H9 (cell line): ENCODE measurements around the gene ARF4. TPM values are rescaled to one million over a fixed set of nuclear protein-coding genes. Genes with fewer than 3 reads are reported as not detected.

Source experiments
- DNase-seq: peaks from one replicate; pipeline ENCODE4 v3.0.0-alpha.2; 2017
- H2AFZ ChIP-seq: one replicate; pipeline ENCODE4 v1.6.1; 2013; ENCODE audit warnings: mild to moderate bottlenecking, low read length, control low read depth, moderate library complexity
- H2AK5ac ChIP-seq: 2 replicates; pipeline ENCODE4 v1.6.1; 2013; ENCODE audit warnings: low read length, control low read depth, mixed read lengths; ENCODE audit not compliant: insufficient read length
- H2BK120ac ChIP-seq: one replicate; pipeline ENCODE4 v1.6.1; 2013; ENCODE audit warnings: low read depth, mild to moderate bottlenecking, low read length, control low read depth, inconsistent platforms; ENCODE audit not compliant: poor library complexity, severe bottlenecking
- H2BK12ac ChIP-seq: 2 replicates; pipeline ENCODE4 v1.6.1; 2013; ENCODE audit warnings: low read length, control low read depth, mixed read lengths, low read depth; ENCODE audit not compliant: insufficient read length
- H2BK15ac ChIP-seq: 2 replicates; pipeline ENCODE4 v1.6.1; 2013; ENCODE audit warnings: low read depth, low read length, control low read depth
- H2BK20ac ChIP-seq: one replicate; pipeline ENCODE4 v1.6.1; 2013; ENCODE audit warnings: low read depth, mild to moderate bottlenecking, low read length, control low read depth, inconsistent platforms; ENCODE audit not compliant: poor library complexity, severe bottlenecking
- H2BK5ac ChIP-seq: 2 replicates; pipeline ENCODE4 v1.6.1; 2013; ENCODE audit warnings: low read length, control low read depth, mixed read lengths; ENCODE audit not compliant: insufficient read length
- H3K14ac ChIP-seq: 2 replicates; pipeline ENCODE4 v1.6.1; 2013; ENCODE audit warnings: low read length, control low read depth; ENCODE audit not compliant: insufficient read depth
- H3K18ac ChIP-seq: 2 replicates; pipeline ENCODE4 v1.6.1; 2013; ENCODE audit warnings: low read depth, mild to moderate bottlenecking, mixed read lengths, low read length, control low read depth; ENCODE audit not compliant: insufficient read length
- H3K23ac ChIP-seq: 2 replicates; pipeline ENCODE4 v1.6.1; 2013; ENCODE audit warnings: low read length, control low read depth, mixed read lengths, low read depth; ENCODE audit not compliant: insufficient read length
- H3K23me2 ChIP-seq: 2 replicates; pipeline ENCODE4 v1.6.1; 2013; ENCODE audit warnings: low read depth, mild to moderate bottlenecking, mixed read lengths, low read length, control low read depth; ENCODE audit not compliant: insufficient read length, poor library complexity, severe bottlenecking
- H3K27ac ChIP-seq: 2 replicates; pipeline ENCODE4 v1.5.1; 2013; ENCODE audit warnings: low read length, control low read depth, mixed read lengths, low read depth; ENCODE audit not compliant: insufficient read length
- H3K27me3 ChIP-seq: 2 replicates; pipeline ENCODE4 v1.6.1; 2013; ENCODE audit warnings: low read length, control low read depth, inconsistent platforms; ENCODE audit not compliant: insufficient read depth
- H3K4ac ChIP-seq: 2 replicates; pipeline ENCODE4 v1.6.1; 2013; ENCODE audit warnings: low read depth, mild to moderate bottlenecking, control low read depth, inconsistent platforms, low read length, moderate library complexity
- H3K4me1 ChIP-seq: 2 replicates; pipeline ENCODE4 v1.6.1; 2013; ENCODE audit warnings: low read length, control low read depth, inconsistent platforms; ENCODE audit not compliant: insufficient read depth
- H3K4me2 ChIP-seq: 2 replicates; pipeline ENCODE4 v1.6.1; 2013; ENCODE audit warnings: low read length, control low read depth, mixed read lengths; ENCODE audit not compliant: insufficient read length, insufficient read depth
- H3K56ac ChIP-seq: 2 replicates; pipeline ENCODE4 v1.6.1; 2013; ENCODE audit warnings: low read depth, mild to moderate bottlenecking, mixed read lengths, low read length, control low read depth; ENCODE audit not compliant: insufficient read length
- H3K79me1 ChIP-seq: 2 replicates; pipeline ENCODE4 v1.6.1; 2013; ENCODE audit warnings: low read depth, mild to moderate bottlenecking, moderate library complexity, low read length, control low read depth, inconsistent platforms; ENCODE audit not compliant: insufficient read depth, poor library complexity, severe bottlenecking
- H3K79me2 ChIP-seq: 2 replicates; pipeline ENCODE4 v1.6.1; 2013; ENCODE audit warnings: low read length, control low read depth, inconsistent platforms; ENCODE audit not compliant: insufficient read depth
- H3K9ac ChIP-seq: 2 replicates; pipeline ENCODE4 v1.6.1; 2013; ENCODE audit warnings: low read length, control low read depth, mixed read lengths; ENCODE audit not compliant: insufficient read length; ENCODE audit errors: extremely low read depth
- H3K9me3 ChIP-seq: one replicate; pipeline ENCODE4 v1.6.1; 2013; ENCODE audit warnings: low read depth, low read length, inconsistent platforms; ENCODE audit not compliant: control insufficient read depth
- H3T11ph ChIP-seq: one replicate; pipeline ENCODE4 v1.6.1; 2013; ENCODE audit warnings: mild to moderate bottlenecking, low read length, control low read depth, inconsistent platforms
- H4K20me1 ChIP-seq: one replicate; pipeline ENCODE4 v1.6.1; 2013; ENCODE audit not compliant: control insufficient read depth, insufficient read length, insufficient read depth
- H4K5ac ChIP-seq: 2 replicates; pipeline ENCODE4 v1.6.1; 2013; ENCODE audit warnings: low read depth, mild to moderate bottlenecking, mixed read lengths, low read length, control low read depth; ENCODE audit not compliant: insufficient read length
- H4K8ac ChIP-seq: replicated peaks from 2 replicates; pipeline ENCODE4 v1.6.1; 2013; ENCODE audit warnings: low read length, control low read depth, mixed read lengths, low read depth; ENCODE audit not compliant: insufficient read length
- H4K91ac ChIP-seq: 2 replicates; pipeline ENCODE4 v1.6.1; 2013; ENCODE audit warnings: low read depth, mild to moderate bottlenecking, moderate library complexity, mixed read lengths, low read length, control low read depth; ENCODE audit not compliant: insufficient read length
- H3K27ac Mint-ChIP-seq, 3 experiments: 2 replicates in 2 of 3; 3 replicates in 1 of 3; pipeline ENCODE4 v1.8.0; 2020 to 2021; ENCODE audit warnings: mixed read lengths in 3 of 3, mild to moderate bottlenecking in 1 of 3, moderate library complexity in 1 of 3
- H3K27me3 Mint-ChIP-seq: 2 replicates; pipeline ENCODE4 v1.8.0; 2021; ENCODE audit warnings: low read depth, mild to moderate bottlenecking, moderate library complexity, mixed read lengths
- H3K36me3 Mint-ChIP-seq, 3 experiments: 2 replicates in 2 of 3; 3 replicates in 1 of 3; pipeline ENCODE4 v1.8.0; 2020 to 2021; ENCODE audit warnings: low read depth in 3 of 3, mixed read lengths in 3 of 3; ENCODE audit not compliant: insufficient read depth in 1 of 3
- H3K4me1 Mint-ChIP-seq, 2 experiments: 2 replicates each; pipeline ENCODE4 v1.8.0; 2020; ENCODE audit warnings: mixed read lengths in 2 of 2
- H3K4me3 Mint-ChIP-seq, 2 experiments: 2 replicates in 1 of 2; 3 replicates in 1 of 2; pipeline ENCODE4 v1.8.0; 2020 to 2021; ENCODE audit warnings: mild to moderate bottlenecking in 2 of 2, mixed read lengths in 2 of 2, moderate library complexity in 1 of 2
- H3K9me3 Mint-ChIP-seq, 2 experiments: 2 replicates in 1 of 2; 3 replicates in 1 of 2; pipeline ENCODE4 v1.8.0; 2020; ENCODE audit warnings: mild to moderate bottlenecking in 2 of 2, mixed read lengths in 2 of 2, moderate library complexity in 1 of 2
- WGBS: extraction: QIAGEN DNeasy Blood & Tissue Kit; methylation state at CpG from one replicate; pipeline ENCODE4 v1.1.7; 2013; ENCODE audit warnings: missing lambda C conversion rate, low lambda C conversion rate, mixed read lengths; ENCODE audit not compliant: insufficient read length; ENCODE audit errors: extremely low coverage; 5-methylcytosine and 5-hydroxymethylcytosine counted together
- total RNA-seq: library from RNA; stranded (reverse); gene quantifications from 2 replicates; pipeline ENCODE4 v1.2.1, GENCODE V29; 2021
- TF ChIP-seq, protein P1 (sequence below): fragments of 200-600 bp; sonication (generic); conservative IDR thresholded peaks from 3 replicates; pipeline ENCODE4 v1.8.0; 2021; ENCODE audit warnings: antibody characterized with exemption, mild to moderate bottlenecking

Gene ARF4
- total RNA-seq, 1 experiment from 2014 or later, result 160 TPM

GRCh38 chr3:57600195-57600594 is 3.1 kb upstream of the ARF4 start:
- Mint-ChIP-seq H3K27ac (peak overlapping the region in 1 of 3 experiments; percentile 20; a peak in 1 of 7 replicates), H3K36me3 (peaks cover 2 to 8% (median 6%) of the 10 kb centered on the region in 3 experiments)
- TF ChIP-seq, protein P1, sequence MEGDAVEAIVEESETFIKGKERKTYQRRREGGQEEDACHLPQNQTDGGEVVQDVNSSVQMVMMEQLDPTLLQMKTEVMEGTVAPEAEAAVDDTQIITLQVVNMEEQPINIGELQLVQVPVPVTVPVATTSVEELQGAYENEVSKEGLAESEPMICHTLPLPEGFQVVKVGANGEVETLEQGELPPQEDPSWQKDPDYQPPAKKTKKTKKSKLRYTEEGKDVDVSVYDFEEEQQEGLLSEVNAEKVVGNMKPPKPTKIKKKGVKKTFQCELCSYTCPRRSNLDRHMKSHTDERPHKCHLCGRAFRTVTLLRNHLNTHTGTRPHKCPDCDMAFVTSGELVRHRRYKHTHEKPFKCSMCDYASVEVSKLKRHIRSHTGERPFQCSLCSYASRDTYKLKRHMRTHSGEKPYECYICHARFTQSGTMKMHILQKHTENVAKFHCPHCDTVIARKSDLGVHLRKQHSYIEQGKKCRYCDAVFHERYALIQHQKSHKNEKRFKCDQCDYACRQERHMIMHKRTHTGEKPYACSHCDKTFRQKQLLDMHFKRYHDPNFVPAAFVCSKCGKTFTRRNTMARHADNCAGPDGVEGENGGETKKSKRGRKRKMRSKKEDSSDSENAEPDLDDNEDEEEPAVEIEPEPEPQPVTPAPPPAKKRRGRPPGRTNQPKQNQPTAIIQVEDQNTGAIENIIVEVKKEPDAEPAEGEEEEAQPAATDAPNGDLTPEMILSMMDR, result no peak

More at GRCh38 chr3:57600195-57600594, 3.1 kb upstream of the ARF4 start:
- Histone ChIP-seq H3K4ac (no peak overlapping the region), H3K23ac (no peak overlapping the region), H4K8ac (no peak overlapping the region), H3T11ph (no peak overlapping the region), H4K20me1 (no peaks in the 10 kb centered on the region), H3K56ac (no peak overlapping the region), H3K4me1 (no peaks in the 10 kb centered on the region), H3K27ac (no peak overlapping the region), H3K18ac (no peak overlapping the region), H2BK12ac (no peak overlapping the region), H3K9ac (no peak overlapping the region), H2AFZ (no peak overlapping the region), H3K79me2 (peaks cover 5% of the 10 kb centered on the region; the same call in 1 of the 2 replicates), H4K5ac (no peak overlapping the region), H3K14ac (no peak overlapping the region), H2BK15ac (no peak overlapping the region), H3K79me1 (no peaks in the 10 kb centered on the region), H4K91ac (no peak overlapping the region), H2AK5ac (no peak overlapping the region), H2BK20ac (no peak overlapping the region), H3K23me2 (no peaks in the 10 kb centered on the region), H3K27me3 (no peaks in the 10 kb centered on the region), H3K9me3 (no peaks in the 10 kb centered on the region), H2BK5ac (no peak overlapping the region), H3K4me2 (no peak overlapping the region), H2BK120ac (no peak overlapping the region)
- Mint-ChIP-seq H3K4me3 (no peak overlapping the region), H3K27me3 (no peaks in the 10 kb centered on the region), H3K4me1 (peaks cover 13 to 22% of the 10 kb centered on the region in 2 experiments), H3K9me3 (peaks cover 3 to 4% of the 10 kb centered on the region in 2 experiments; a peak in 3 of 5 replicates)
- no CpG with 5 or more reads among the region's 2 CpGs for WGBS
- no peak for DNase-seq
